Brain microvascular endothelial cell (primary cell): ENCODE data around the gene TCIRG1.
A peak's percentile ranks its signal among the peaks of the same experiment; 100 is the strongest.

Source experiments
- DNase-seq: peaks from one replicate; pipeline ENCODE4 v3.0.0-alpha.2; 2020
- H3K27ac ChIP-seq: fragments of 250-450 bp; sonication (Bioruptor Pico); 2 replicates; pipeline ENCODE4 v1.5.1; 2020; ENCODE audit warnings: mild to moderate bottlenecking, moderate library complexity
- H3K27me3 ChIP-seq: fragments of 250-450 bp; sonication (Bioruptor Pico); replicated peaks from 2 replicates; pipeline ENCODE4 v1.5.1; 2020; ENCODE audit warnings: mild to moderate bottlenecking
- H3K36me3 ChIP-seq: fragments of 250-450 bp; sonication (Bioruptor Pico); replicated peaks from 2 replicates; pipeline ENCODE4 v1.5.1; 2020; ENCODE audit warnings: mild to moderate bottlenecking
- H3K4me3 ChIP-seq: 2 replicates; pipeline ENCODE4 v1.5.1; 2011; ENCODE audit warnings: low read depth, mild to moderate bottlenecking, control low read depth, low read length, moderate library complexity
- in situ Hi-C: cut with HindIII; loops from 2 replicates; pipeline ENCODE4 v1.10.0; 2017; ENCODE audit warnings: low sequenced_read_pairs, low pct_ligation_motif_present
- TF ChIP-seq, protein P1 (sequence below): IDR thresholded peaks from 2 replicates; pipeline ENCODE4 v1.5.1; 2011; ENCODE audit warnings: low read depth, mild to moderate bottlenecking, moderate library complexity, low read length, control low read depth, inconsistent platforms; ENCODE audit errors: missing control alignments

Gene TCIRG1

DNA sequence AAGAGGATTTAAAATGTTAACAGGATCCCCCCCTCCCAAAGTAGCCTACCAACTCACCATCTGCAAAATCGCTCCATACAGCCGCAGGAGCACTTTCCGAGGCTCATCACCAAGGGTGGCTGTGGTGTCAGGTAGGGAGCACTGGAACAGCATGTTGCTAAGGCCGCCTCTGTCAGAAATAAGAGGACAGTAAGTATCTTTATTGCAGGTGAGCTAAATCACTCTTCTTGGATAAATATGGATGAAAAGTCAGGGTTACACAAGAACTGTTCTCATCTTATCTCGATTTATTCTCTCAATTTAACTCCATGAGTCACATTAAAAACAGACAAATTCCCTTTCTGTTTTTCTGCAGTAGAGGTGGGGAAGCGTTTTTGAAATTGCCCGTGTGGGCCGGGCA is 58.1 kb downstream of the TCIRG1 start:
- in situ Hi-C loops = no loop called here
- no peak for DNase-seq
- Histone ChIP-seq H3K27me3 (no peaks in the 10 kb centered on the region), H3K36me3 (no peaks in the 10 kb centered on the region), H3K4me3 (no peak overlapping the region), H3K27ac (no peak overlapping the region)
- TF ChIP-seq, protein P1, sequence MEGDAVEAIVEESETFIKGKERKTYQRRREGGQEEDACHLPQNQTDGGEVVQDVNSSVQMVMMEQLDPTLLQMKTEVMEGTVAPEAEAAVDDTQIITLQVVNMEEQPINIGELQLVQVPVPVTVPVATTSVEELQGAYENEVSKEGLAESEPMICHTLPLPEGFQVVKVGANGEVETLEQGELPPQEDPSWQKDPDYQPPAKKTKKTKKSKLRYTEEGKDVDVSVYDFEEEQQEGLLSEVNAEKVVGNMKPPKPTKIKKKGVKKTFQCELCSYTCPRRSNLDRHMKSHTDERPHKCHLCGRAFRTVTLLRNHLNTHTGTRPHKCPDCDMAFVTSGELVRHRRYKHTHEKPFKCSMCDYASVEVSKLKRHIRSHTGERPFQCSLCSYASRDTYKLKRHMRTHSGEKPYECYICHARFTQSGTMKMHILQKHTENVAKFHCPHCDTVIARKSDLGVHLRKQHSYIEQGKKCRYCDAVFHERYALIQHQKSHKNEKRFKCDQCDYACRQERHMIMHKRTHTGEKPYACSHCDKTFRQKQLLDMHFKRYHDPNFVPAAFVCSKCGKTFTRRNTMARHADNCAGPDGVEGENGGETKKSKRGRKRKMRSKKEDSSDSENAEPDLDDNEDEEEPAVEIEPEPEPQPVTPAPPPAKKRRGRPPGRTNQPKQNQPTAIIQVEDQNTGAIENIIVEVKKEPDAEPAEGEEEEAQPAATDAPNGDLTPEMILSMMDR = no peak

DNA sequence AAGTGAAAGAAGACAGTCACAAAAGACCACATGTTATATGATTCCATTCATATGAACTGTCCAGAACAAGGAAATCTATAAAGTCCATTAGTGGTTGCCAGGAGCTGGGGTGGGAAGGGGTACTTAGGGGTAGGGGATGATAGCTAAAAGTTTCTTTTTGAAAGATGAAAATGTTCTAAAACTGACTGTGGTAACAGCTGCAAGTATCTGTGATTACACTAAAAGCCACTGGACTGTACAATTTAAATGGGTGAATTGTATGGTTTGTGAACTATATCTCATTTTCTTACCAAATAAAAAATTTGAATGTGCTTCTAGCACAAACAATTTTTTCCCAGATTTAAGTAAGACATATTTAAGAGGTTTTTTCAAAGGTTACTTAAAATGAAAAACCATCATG is 60.2 kb downstream of the TCIRG1 start:
- in situ Hi-C loops = no loop called here
- no peaks in the 10 kb centered on the region for H3K27me3 ChIP-seq
- H3K4me3 ChIP-seq = no peak overlapping the region
- H3K36me3 ChIP-seq = no peaks in the 10 kb centered on the region
- no peak for DNase-seq
- TF ChIP-seq, protein P1 = no peak
- no peak overlapping the region for H3K27ac ChIP-seq

DNA sequence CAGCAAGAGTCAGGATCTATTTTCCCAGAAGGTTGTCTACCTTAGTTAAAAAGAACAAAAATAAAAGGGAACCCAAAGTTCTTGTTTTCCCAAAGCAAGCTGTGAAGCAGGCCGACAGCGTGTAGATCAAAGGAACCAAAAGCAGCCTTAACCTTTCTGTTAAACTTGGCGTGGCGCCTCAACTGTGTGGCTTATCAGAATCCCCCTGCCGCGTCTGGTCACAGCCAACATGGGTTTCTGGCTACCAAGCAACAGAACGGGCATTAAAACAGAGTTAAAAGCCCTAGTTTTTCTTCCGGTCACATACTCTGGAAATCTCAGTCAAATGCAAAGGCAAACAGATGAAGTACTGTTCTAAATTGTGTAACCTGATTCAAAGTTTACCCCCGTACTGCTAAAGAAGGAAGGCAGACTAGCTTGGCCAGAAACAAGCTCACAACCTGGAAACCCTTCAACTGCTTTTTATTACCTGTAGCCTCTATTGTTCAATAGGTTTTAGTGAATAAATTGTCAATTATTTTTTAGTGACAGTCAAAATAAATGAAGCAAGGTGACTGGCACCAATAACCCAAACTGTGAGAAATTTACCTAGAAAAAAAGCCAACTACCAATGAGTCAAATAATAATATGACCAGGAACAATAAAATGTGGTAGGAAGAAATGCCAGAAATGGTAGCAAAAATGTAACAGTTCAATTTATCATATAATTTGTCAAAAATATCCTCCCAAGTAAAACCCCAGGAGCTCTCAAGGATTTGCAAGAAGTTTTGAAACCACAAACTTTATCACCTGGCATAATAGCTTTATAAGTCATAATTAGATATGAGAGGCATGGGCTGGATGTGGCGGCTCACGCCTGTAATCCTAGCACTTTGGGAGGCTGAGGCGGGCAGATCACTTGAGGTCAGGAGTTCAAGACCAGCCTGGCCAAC is 60.9 kb downstream of the TCIRG1 start:
- no peaks in the 10 kb centered on the region for H3K27me3 ChIP-seq

More for the DNA sequence above, 60.9 kb downstream of the TCIRG1 start:
- no peak for DNase-seq
- Histone ChIP-seq H3K36me3 (no peaks in the 10 kb centered on the region), H3K27ac (no peak overlapping the region), H3K4me3 (peak overlapping the region; percentile 10)
- TF ChIP-seq, protein P1 = no peak
- in situ Hi-C loops = no loop called here
